ENCODE data around the gene KIAA0232.
A peak's percentile ranks its signal among the peaks of the same experiment; 100 is the strongest.
"Not testable (repeated sequence)": the region's sequence is repeated elsewhere in the genome, so short reads cannot be mapped to it uniquely, and the experiment has no call there.

Gene KIAA0232

GRCh38 chr4:6777636-6778281 is 4.8 kb upstream of the KIAA0232 start:
- Mint-ChIP-seq H3K4me3 (peak overlapping the region; percentile 39 to 51), H3K4me1 (peaks cover 13 to 28% of the 10 kb centered on the region in 2 donors), H3K9me3 (no peaks in the 10 kb centered on the region), H3K27me3 (peaks cover 25 to 29% of the 10 kb centered on the region in 2 donors), H3K36me3 (no peaks in the 10 kb centered on the region), H3K27ac (peak overlapping the region; percentile 66)
- ATAC-seq (replicated peaks) (no peak), DNase-seq (no peak)

- Mint-ChIP-seq H3K4me1 (peaks cover 13 to 28% of the 10 kb centered on the region in 2 donors), H3K9me3 (no peaks in the 10 kb centered on the region), H3K27me3 (peaks cover 25 to 29% of the 10 kb centered on the region in 2 donors), H3K4me3 (no peak overlapping the region), H3K36me3 (no peaks in the 10 kb centered on the region), H3K27ac (no peak overlapping the region)
- DNase-seq (no peak), ATAC-seq (replicated peaks) (no peak)
Measured at GRCh38 chr4:6778435-6778834, 4.1 kb upstream of the KIAA0232 start.

GRCh38 chr4:6779667-6780565 is 2.6 kb upstream of the KIAA0232 start:
- Mint-ChIP-seq H3K9me3 (no peaks in the 10 kb centered on the region), H3K4me1 (peaks cover 16 to 35% of the 10 kb centered on the region in 2 donors), H3K27me3 (peaks cover 15 to 21% of the 10 kb centered on the region in 2 donors), H3K4me3 (no peak overlapping the region), H3K36me3 (no peaks in the 10 kb centered on the region), H3K27ac (peak overlapping the region; percentile 20)
- DNase-seq, result no peak
- no peak for ATAC-seq (replicated peaks)

GRCh38 chr4:6781113-6781512 is 1.4 kb upstream of the KIAA0232 start:
- DNase-seq (no peak), ATAC-seq (replicated peaks) (no peak)
- Mint-ChIP-seq H3K27ac (no peak overlapping the region), H3K4me3 (peak overlapping the region in 1 of 2 donors; percentile 75), H3K4me1 (peaks cover 22 to 46% of the 10 kb centered on the region in 2 donors), H3K27me3 (peaks cover 8 to 12% of the 10 kb centered on the region in 2 donors), H3K9me3 (no peaks in the 10 kb centered on the region), H3K36me3 (peaks cover 0 to 2% of the 10 kb centered on the region in 2 donors)

- H3K27me3 Mint-ChIP-seq, result peaks cover 7 to 8% of the 10 kb centered on the region in 2 donors
- peak overlapping the region; percentile 65 to 75 for H3K4me3 Mint-ChIP-seq
- DNase-seq (no peak), ATAC-seq (replicated peaks) (no peak)
- H3K4me1 Mint-ChIP-seq, result peaks cover 22 to 46% of the 10 kb centered on the region in 2 donors
- H3K36me3 Mint-ChIP-seq, result peaks cover 0 to 2% of the 10 kb centered on the region in 2 donors
- H3K9me3 Mint-ChIP-seq, result no peaks in the 10 kb centered on the region
- no peak overlapping the region for H3K27ac Mint-ChIP-seq
Measured at GRCh38 chr4:6781561-6781960, 966 bp upstream of the KIAA0232 start.

GRCh38 chr4:6782846-6783110 is 251 bp downstream of the KIAA0232 start:
- H3K9me3 Mint-ChIP-seq, result no peaks in the 10 kb centered on the region
- peaks cover 5% of the 10 kb centered on the region in 2 donors for H3K36me3 Mint-ChIP-seq
- ATAC-seq (replicated peaks) (no peak), DNase-seq (no peak)
- no peak overlapping the region for H3K27ac Mint-ChIP-seq
- H3K4me3 Mint-ChIP-seq, result peak overlapping the region; percentile 46 to 81
- peaks cover 20 to 43% of the 10 kb centered on the region in 2 donors for H3K4me1 Mint-ChIP-seq
- H3K27me3 Mint-ChIP-seq, result no peaks in the 10 kb centered on the region

GRCh38 chr4:6783111-6783981 is 819 bp downstream of the KIAA0232 start:
- H3K36me3 Mint-ChIP-seq, result peaks cover 5 to 9% of the 10 kb centered on the region in 2 donors
- DNase-seq, result peak; percentile 83
- peak overlapping the region; percentile 81 to 91 for H3K4me3 Mint-ChIP-seq
- H3K27me3 Mint-ChIP-seq, result no peaks in the 10 kb centered on the region
- H3K9me3 Mint-ChIP-seq, result no peaks in the 10 kb centered on the region
- H3K4me1 Mint-ChIP-seq, result peaks cover 19 to 44% of the 10 kb centered on the region in 2 donors
- peak overlapping the region; percentile 94 for H3K27ac Mint-ChIP-seq
- peak; percentile 80 to 81 for ATAC-seq (replicated peaks)

- H3K36me3 Mint-ChIP-seq, result peaks cover 5 to 13% of the 10 kb centered on the region in 2 donors
- no peak for DNase-seq
- no peak overlapping the region for H3K27ac Mint-ChIP-seq
- no peaks in the 10 kb centered on the region for H3K27me3 Mint-ChIP-seq
- no peaks in the 10 kb centered on the region for H3K9me3 Mint-ChIP-seq
- H3K4me1 Mint-ChIP-seq, result peaks cover 19 to 38% of the 10 kb centered on the region in 2 donors
- no peak for ATAC-seq (replicated peaks)
- no peak overlapping the region for H3K4me3 Mint-ChIP-seq
Measured at GRCh38 chr4:6785572-6785925, 3.0 kb downstream of the KIAA0232 start.

GRCh38 chr4:6788123-6788522 is 5.6 kb downstream of the KIAA0232 start:
- Mint-ChIP-seq H3K4me3 (no peak overlapping the region), H3K36me3 (peaks cover 15 to 27% of the 10 kb centered on the region in 2 donors), H3K27me3 (no peaks in the 10 kb centered on the region), H3K9me3 (peaks cover 5 to 6% of the 10 kb centered on the region in 2 donors), H3K27ac (no peak overlapping the region), H3K4me1 (peaks cover 24 to 43% of the 10 kb centered on the region in 2 donors)
- ATAC-seq (replicated peaks) (no peak), DNase-seq (no peak)

- Mint-ChIP-seq H3K4me1 (peaks cover 24 to 45% of the 10 kb centered on the region in 2 donors), H3K36me3 (peaks cover 21 to 42% of the 10 kb centered on the region in 2 donors)
- not testable (repeated sequence) for DNase-seq; H3K27me3 Mint-ChIP-seq; H3K27ac Mint-ChIP-seq; ATAC-seq (replicated peaks); H3K4me3 Mint-ChIP-seq; H3K9me3 Mint-ChIP-seq
Measured at GRCh38 chr4:6791245-6791644, 8.7 kb downstream of the KIAA0232 start.

- H3K27me3 Mint-ChIP-seq; H3K4me3 Mint-ChIP-seq; ATAC-seq (replicated peaks); H3K9me3 Mint-ChIP-seq; DNase-seq; H3K27ac Mint-ChIP-seq: not testable (repeated sequence)
- peaks cover 27 to 45% of the 10 kb centered on the region in 2 donors for H3K4me1 Mint-ChIP-seq
- H3K36me3 Mint-ChIP-seq, result peaks cover 23 to 45% of the 10 kb centered on the region in 2 donors
Measured at GRCh38 chr4:6791796-6792195, 9.3 kb downstream of the KIAA0232 start.

- H3K9me3 Mint-ChIP-seq, result peaks cover 5 to 6% of the 10 kb centered on the region in 2 donors
- H3K36me3 Mint-ChIP-seq, result peaks cover 24 to 36% of the 10 kb centered on the region in 2 donors
- H3K4me3 Mint-ChIP-seq, result no peak overlapping the region
- ATAC-seq (replicated peaks), result no peak
- peak overlapping the region; percentile 2 for H3K27ac Mint-ChIP-seq
- no peak for DNase-seq
- peaks cover 20 to 41% of the 10 kb centered on the region in 2 donors for H3K4me1 Mint-ChIP-seq
- H3K27me3 Mint-ChIP-seq, result no peaks in the 10 kb centered on the region
Measured at GRCh38 chr4:6794189-6794588, 11.7 kb downstream of the KIAA0232 start.

GRCh38 chr4:6795821-6796220 is 13.3 kb downstream of the KIAA0232 start:
- Mint-ChIP-seq H3K27ac (no peak overlapping the region), H3K9me3 (peaks cover 5 to 6% of the 10 kb centered on the region in 2 donors), H3K36me3 (peaks cover 24 to 41% of the 10 kb centered on the region in 2 donors), H3K4me1 (peaks cover 20 to 41% of the 10 kb centered on the region in 2 donors), H3K27me3 (no peaks in the 10 kb centered on the region), H3K4me3 (no peak overlapping the region)
- DNase-seq (no peak), ATAC-seq (replicated peaks) (no peak)

GRCh38 chr4:6797368-6797767 is 14.8 kb downstream of the KIAA0232 start:
- H3K9me3 Mint-ChIP-seq, result not testable (repeated sequence)

More at GRCh38 chr4:6797368-6797767, 14.8 kb downstream of the KIAA0232 start:
- not testable (repeated sequence) for ATAC-seq (replicated peaks); H3K4me3 Mint-ChIP-seq; H3K27me3 Mint-ChIP-seq; DNase-seq; H3K27ac Mint-ChIP-seq
- Mint-ChIP-seq H3K36me3 (peaks cover 14 to 31% of the 10 kb centered on the region in 2 donors), H3K4me1 (peaks cover 17 to 30% of the 10 kb centered on the region in 2 donors)

All from stimulated activated naive B cell treated with anti-CD40 and anti-IgM and Interleukin-4, amounts not matched to agents 10 μg/mL and 1 μg/mL and 100 μg/mL, for 72 hours (primary cell).